Skin epidermis (tissue), 12 donors: Measurements from ENCODE around the gene MORN1.

Experiments used
- H3K27ac ChIP-seq, 21 experiments: fragments of 200-600 bp; sonication (generic) in 11 of 21; one replicate each; pipeline ENCODE4 v1.5.0; 2020; ENCODE audit warnings: mild to moderate bottlenecking in 3 of 21, inconsistent platforms in 2 of 21, moderate library complexity in 2 of 21
- H3K4me3 ChIP-seq, 7 experiments: fragments of 200-600 bp; sonication (generic) in 2 of 7; one replicate each; pipeline ENCODE4 v1.5.0; 2020; ENCODE audit warnings: inconsistent platforms in 2 of 7, mild to moderate bottlenecking in 2 of 7, moderate library complexity in 1 of 7

The MORN1 gene

DNA sequence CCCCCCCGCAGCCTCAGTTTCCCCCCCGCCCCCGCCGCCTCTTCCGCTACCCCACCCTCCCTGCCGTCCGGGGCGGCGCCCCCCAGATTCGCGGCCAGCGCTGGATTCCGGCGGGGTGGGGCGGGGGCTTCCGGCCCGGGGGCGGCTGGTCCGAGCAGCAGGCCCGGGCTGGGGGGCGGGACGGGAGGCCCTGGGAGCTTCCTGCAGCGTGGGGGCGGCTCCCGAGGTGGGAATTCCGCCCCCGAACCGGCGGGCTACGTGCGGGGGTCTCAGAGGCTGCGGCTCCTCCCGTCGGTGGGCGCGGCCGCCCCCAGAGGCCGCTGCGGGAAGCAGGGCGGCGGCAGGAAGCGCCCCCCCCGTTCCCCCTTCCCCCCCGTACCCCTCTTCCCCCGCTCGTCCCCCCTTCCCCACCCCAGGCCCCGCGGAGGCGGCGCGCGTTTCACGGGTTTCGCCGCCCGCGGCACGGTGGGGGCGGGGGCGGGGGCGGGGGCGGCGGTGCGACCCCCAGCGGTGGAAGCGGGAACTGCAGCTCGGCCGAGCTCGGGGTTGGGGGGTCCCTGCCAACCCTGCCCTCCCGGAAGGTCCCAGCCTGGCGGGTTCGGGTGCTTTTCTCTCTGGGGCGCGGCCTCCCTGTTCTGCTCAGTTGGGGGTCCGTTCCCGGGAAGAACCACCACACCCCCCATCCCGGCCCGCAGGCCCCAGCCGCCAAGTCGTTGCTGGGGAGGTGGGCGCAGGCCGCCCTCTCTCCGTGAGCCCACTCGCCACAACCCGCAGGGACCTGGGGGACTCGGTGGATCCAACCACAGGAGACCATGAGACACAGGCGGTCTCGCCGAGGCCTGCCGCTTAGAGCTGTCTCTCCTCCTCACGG is 76.3 kb downstream of the MORN1 start:
- H3K27ac ChIP-seq = peak overlapping the region; percentile 56 to 94 (median 91)

DNA sequence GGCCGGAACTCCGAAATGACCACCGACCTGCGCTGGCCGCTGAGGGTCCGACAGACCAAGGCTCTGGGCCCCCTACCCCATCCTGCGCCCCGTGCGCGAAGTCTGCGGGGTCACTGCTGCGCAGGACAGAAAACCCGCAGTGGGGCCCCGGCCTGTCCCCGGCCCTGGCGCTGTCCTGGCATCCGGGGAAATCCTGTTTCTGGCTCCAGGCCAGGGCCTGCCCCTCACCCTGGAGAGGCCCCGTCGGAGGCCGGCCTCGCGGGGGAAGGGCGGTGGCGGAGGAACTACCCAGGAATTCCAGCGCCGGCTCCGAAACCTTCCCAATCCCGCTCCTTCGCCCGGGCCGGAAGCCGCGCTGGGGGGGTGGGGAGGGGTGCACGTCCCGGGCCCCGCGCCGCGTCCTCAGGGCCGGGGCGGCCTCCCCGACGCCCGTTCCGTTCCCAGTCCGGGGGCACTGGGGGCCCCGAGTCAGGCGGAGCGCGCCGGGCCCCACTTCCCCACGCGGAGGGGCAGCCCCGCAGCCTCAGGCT is 77.0 kb downstream of the MORN1 start:
- Histone ChIP-seq H3K27ac (peak overlapping the region; percentile 56 to 94 (median 91)), H3K4me3 (peak overlapping the region; percentile 41 to 66 (median 52))

More for the DNA sequence above, 76.3 kb downstream of the MORN1 start:
- peak overlapping the region; percentile 41 to 66 (median 52) for H3K4me3 ChIP-seq

DNA sequence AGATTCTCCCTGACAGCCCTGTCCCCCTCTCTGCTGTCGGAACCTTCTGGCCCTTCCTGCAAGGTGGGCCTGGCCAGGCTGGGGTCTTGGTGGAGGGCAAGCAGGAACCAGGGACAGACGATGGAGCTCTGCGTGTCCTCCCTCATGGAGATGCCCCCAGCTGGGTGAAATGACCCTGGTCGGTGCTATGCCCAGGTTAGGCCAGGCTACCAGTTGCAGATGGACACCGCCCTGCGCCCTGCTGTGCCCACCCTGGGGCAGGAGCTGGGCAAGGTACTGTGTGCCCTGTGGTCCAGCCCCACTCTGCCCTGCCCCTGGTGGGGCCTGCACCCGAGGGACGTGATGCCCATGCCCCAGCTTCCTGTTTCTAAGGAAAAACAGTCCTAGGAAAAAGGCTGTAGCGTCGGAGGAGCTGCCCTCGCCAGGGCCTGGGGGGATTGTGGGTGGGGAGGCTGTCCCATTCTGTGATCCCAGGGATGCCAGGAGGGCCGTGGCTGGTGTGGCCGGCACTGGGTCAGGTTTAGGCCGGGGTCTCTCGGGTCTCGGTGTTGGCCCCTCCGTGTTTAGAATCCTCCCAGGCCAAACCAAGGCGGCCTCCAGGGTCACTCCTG is 77.6 kb downstream of the MORN1 start:
- H3K4me3 ChIP-seq = peak overlapping the region in 6 of 7 experiments; percentile 47 to 66 (median 53)
- H3K27ac ChIP-seq = peak overlapping the region in 20 of 21 experiments; percentile 69 to 94 (median 91)

DNA sequence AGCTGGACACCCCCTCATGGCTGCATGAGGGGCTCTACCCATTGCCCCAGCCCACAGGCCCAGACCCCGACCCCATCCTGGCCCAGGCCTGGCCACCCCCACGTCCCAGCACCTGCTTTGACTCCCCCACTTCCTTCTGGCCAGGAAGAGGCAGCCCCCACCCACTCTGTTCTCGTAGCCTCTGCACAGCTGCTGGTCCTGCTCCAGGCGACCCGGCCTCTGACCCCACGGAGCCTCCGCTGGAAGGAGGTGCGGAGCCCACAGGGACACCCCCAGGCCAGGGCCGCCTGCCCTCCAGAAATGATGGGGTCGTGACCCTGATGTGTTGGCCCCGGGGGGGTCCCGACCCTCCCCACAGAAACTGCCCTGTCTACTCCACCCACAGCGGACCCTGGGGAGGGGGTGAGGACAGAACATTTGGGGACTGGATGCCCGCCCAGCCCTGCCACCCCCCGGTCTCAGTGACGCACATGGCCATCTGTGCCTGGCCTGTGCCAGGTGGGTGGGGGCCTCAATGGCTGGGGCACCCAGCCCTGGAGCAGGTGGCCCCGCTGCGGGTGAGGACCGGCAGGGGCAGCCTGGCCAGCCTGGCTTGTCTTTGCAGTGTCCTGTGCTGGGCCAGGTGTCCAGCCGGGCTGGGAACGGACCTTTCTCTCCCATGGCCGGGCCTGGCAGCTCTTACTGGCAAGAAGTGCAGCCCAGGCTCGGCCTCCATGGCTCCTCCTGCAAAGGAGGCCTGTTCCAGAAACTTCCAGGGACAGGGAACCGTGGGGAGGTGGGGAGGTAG is 78.6 kb downstream of the MORN1 start:
- Histone ChIP-seq H3K4me3 (no peak overlapping the region), H3K27ac (peak overlapping the region in 16 of 21 experiments; percentile 0 to 94 (median 91))

DNA sequence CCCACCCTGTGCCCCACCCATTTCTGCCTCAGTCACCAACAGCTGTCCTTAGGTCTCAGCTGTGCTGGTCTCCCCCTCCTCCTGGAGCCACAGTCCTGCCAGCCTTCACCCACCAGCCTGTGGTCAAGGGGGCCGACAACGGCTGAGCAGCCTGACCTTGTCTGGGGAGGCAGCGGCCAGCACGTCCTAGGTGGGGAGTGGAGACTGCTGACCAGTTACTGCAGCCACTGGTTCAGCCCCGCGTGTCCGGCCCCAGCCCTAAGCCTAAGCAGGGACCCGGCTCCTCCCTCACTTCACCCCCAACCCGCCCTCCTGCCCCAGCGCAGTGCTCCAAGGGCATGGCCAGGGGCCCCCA is 79.2 kb downstream of the MORN1 start:
- H3K27ac ChIP-seq = peak overlapping the region in 16 of 21 experiments; percentile 0 to 94 (median 90)
- H3K4me3 ChIP-seq = no peak overlapping the region

- peak overlapping the region in 16 of 21 experiments; percentile 0 to 94 (median 88) for H3K27ac ChIP-seq
- H3K4me3 ChIP-seq = no peak overlapping the region
These were observed 79.9 kb downstream of the MORN1 start for GRCh38 chr1:2311184-2312032.

DNA sequence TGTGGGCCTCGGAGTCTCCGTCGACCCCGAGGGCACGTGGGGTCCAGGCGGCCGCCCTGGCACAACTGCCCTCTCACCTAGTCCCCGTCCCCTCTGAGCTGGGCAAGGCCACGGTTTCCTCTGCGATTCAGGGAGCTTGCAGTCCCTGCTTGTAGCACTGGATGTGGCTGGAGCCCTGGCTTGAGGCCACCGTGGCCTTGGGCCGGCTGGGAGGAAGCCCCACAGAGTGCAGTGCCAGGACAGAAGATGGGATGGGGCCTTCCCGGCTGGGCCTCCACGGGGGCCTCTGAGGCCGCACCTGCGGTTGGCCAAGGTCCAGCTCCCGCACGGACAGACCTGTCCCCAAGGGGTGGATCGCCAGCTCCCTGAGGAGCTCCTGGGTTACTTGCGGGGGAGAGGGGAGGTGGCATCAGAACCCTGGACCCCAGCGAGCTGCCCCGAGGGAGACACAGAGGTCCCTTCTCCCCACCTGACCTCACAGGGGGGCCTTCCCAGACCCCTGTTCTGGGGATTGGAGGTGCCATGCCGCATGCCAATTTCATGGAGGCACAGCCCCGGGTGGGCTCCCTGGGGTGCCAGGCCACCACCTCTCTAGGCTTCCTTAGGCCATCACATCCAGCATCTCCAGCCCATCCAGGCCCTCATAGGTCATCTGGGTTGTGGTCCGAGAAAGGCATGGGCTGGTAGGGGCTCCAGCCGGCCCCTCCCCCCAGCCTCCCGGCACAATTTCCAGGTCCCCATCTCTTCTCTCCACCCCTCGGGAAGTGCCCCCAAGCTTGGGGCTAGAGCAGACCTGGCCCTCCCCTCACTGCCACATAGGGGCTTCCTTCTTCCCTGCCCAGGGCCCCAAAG is 80.8 kb downstream of the MORN1 start:
- Histone ChIP-seq H3K4me3 (no peak overlapping the region), H3K27ac (peak overlapping the region in 10 of 21 experiments; percentile 28 to 94 (median 88))

- Histone ChIP-seq H3K27ac (no peak overlapping the region), H3K4me3 (no peak overlapping the region)
These were observed 82.5 kb downstream of the MORN1 start for GRCh38 chr1:2308844-2309243.

GRCh38 chr1:2307972-2308371 is 83.4 kb downstream of the MORN1 start:
- no peak overlapping the region for H3K4me3 ChIP-seq
- H3K27ac ChIP-seq = no peak overlapping the region

- Histone ChIP-seq H3K4me3 (no peak overlapping the region), H3K27ac (no peak overlapping the region)
These were observed 84.2 kb downstream of the MORN1 start for GRCh38 chr1:2307064-2307605.

GRCh38 chr1:2306151-2306978 is 85.0 kb downstream of the MORN1 start:
- H3K4me3 ChIP-seq = no peak overlapping the region
- no peak overlapping the region for H3K27ac ChIP-seq

DNA sequence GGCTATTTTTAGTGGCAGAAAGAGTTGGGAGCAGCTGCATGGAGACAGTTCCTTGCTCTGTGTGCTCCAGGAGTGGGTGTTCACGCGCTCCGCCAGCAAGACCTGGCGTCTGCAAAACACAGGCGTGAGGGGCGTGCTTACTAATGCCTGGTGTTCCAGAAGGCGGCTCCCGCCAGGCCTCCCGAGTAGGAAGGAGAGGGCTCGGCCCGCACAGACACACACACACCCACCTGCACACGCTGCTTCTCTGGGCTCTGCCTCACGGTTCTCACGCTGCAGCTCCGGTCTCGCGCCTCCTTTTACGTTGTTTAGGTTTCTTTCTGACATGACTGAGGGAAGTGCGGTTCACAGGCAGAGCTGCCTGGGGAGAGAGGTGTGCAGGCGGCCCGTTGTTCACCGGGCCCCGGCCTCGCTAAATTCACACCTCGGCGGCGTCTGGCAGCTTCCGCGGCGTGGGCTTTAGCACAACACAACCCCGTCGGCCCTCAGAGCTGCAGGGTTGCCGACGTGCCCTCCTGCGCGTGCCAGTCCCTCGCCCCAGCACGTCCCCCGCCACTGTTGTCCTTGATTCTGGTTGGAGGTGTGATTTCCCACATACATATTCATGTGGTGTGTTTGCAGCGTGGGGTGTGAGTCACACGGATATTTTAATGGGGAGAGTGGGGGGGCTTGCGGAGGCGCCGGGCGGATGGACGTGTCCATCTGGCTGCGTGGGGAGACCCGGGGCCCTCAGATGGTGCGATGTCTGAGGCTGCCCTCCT is 86.3 kb downstream of the MORN1 start:
- Histone ChIP-seq H3K27ac (no peak overlapping the region), H3K4me3 (no peak overlapping the region)

- peak overlapping the region in 2 of 21 experiments; percentile 5 to 40 for H3K27ac ChIP-seq
- no peak overlapping the region for H3K4me3 ChIP-seq
These were observed 87.1 kb downstream of the MORN1 start for GRCh38 chr1:2304282-2304681.

- no peak overlapping the region for H3K4me3 ChIP-seq
- peak overlapping the region in 4 of 21 experiments; percentile 5 to 40 (median 30) for H3K27ac ChIP-seq
These were observed 87.6 kb downstream of the MORN1 start for GRCh38 chr1:2303781-2304180.

GRCh38 chr1:2303016-2303775 is 88.2 kb downstream of the MORN1 start:
- H3K4me3 ChIP-seq = no peak overlapping the region
- peak overlapping the region in 5 of 21 experiments; percentile 6 to 80 (median 28) for H3K27ac ChIP-seq
